HepG2 (cell line): ENCODE measurements around the gene UBAC1. TPM values are rescaled to one million over a fixed set of nuclear protein-coding genes. Genes with fewer than 3 reads are reported as not detected.

Experiments
- ATF2 ChIP-seq: sonication (generic); formaldehyde crosslinking; IDR thresholded peaks from 2 replicates; pipeline ENCODE4 v1.4.0; 2020; ENCODE audit warnings: missing genetic modification reagents
- ELF1 ChIP-seq: sonication (generic); formaldehyde crosslinking; IDR thresholded peaks from 2 replicates; pipeline ENCODE4 v1.4.0; 2020; ENCODE audit warnings: missing genetic modification reagents
- FLYWCH1 ChIP-seq: sonication (generic); formaldehyde crosslinking; IDR thresholded peaks from 2 replicates; pipeline ENCODE4 v1.8.1; 2023; ENCODE audit warnings: mild to moderate bottlenecking, missing genetic modification reagents
- FOXC1 ChIP-seq: sonication (generic); formaldehyde crosslinking; IDR thresholded peaks from 2 replicates; pipeline ENCODE4 v1.8.0; 2022; ENCODE audit warnings: mild to moderate bottlenecking, missing genetic modification reagents, borderline replicate concordance
- GABPA ChIP-seq, 2 experiments: IDR thresholded peaks; 2 replicates each; pipeline ENCODE4 v1.6.1; 2011 to 2016; ENCODE audit warnings: low read depth in 2 of 2, low read length in 1 of 2, missing biosample characterization in 1 of 2, missing genetic modification characterization in 1 of 2
- HDAC1 ChIP-seq: sonication (generic); formaldehyde crosslinking; IDR thresholded peaks from 2 replicates; pipeline ENCODE4 v1.5.1; 2020; ENCODE audit warnings: mild to moderate bottlenecking, missing genetic modification reagents
- MAF1 ChIP-seq: sonication (generic); formaldehyde crosslinking; IDR thresholded peaks from 2 replicates; pipeline ENCODE4 v1.5.0; 2020; ENCODE audit warnings: missing genetic modification reagents, borderline replicate concordance
- MLLT10 ChIP-seq: sonication (generic); formaldehyde crosslinking; IDR thresholded peaks from 2 replicates; pipeline ENCODE4 v1.4.0; 2020; ENCODE audit warnings: missing genetic modification reagents
- NFATC3 ChIP-seq: sonication (generic); formaldehyde crosslinking; IDR thresholded peaks from 2 replicates; pipeline ENCODE4 v1.5.1; 2020; ENCODE audit warnings: mild to moderate bottlenecking, missing genetic modification reagents
- NFYC ChIP-seq: IDR thresholded peaks from 2 replicates; pipeline ENCODE4 v1.6.1; 2016; ENCODE audit warnings: missing genetic modification reagents, missing compliant biosample characterization
- RBM39 ChIP-seq: fragments of 200-400 bp; formaldehyde crosslinking; IDR thresholded peaks from one replicate; pipeline ENCODE4 v1.6.1; 2018; ENCODE audit warnings: antibody characterized with exemption, mild to moderate bottlenecking, low read depth, low read length; ENCODE audit not compliant: poor library complexity, severe bottlenecking
- XBP1 ChIP-seq: sonication (generic); formaldehyde crosslinking; IDR thresholded peaks from 2 replicates; pipeline ENCODE4 v1.5.0; 2020; ENCODE audit warnings: missing genetic modification reagents
- ZBTB21 ChIP-seq: sonication (generic); formaldehyde crosslinking; IDR thresholded peaks from 2 replicates; pipeline ENCODE4 v1.4.0; 2020; ENCODE audit warnings: missing genetic modification reagents
- ZBTB7B ChIP-seq: sonication (generic); formaldehyde crosslinking; IDR thresholded peaks from 2 replicates; pipeline ENCODE4 v1.4.0; 2020; ENCODE audit warnings: missing genetic modification reagents
- ZNF431 ChIP-seq: sonication (generic); formaldehyde crosslinking; IDR thresholded peaks from 2 replicates; pipeline ENCODE4 v1.9.0; 2022; ENCODE audit warnings: missing genetic modification reagents, low read depth, mild to moderate bottlenecking, borderline replicate concordance
- ZNF451 ChIP-seq: sonication (generic); formaldehyde crosslinking; IDR thresholded peaks from 2 replicates; pipeline ENCODE4 v1.5.0; 2020; ENCODE audit warnings: mild to moderate bottlenecking, missing genetic modification reagents
- ZNF605 ChIP-seq: sonication (generic); formaldehyde crosslinking; IDR thresholded peaks from 2 replicates; pipeline ENCODE4 v1.8.0; 2022; ENCODE audit warnings: mild to moderate bottlenecking, missing genetic modification reagents
- ZNF674 ChIP-seq: sonication (generic); formaldehyde crosslinking; IDR thresholded peaks from 2 replicates; pipeline ENCODE4 v1.5.0; 2020; ENCODE audit warnings: low read depth, mild to moderate bottlenecking, missing genetic modification reagents
- ZNF710 ChIP-seq: sonication (generic); formaldehyde crosslinking; IDR thresholded peaks from 2 replicates; pipeline ENCODE4 v1.5.0; 2020; ENCODE audit warnings: mild to moderate bottlenecking, missing genetic modification reagents, borderline replicate concordance
- ZNF737 ChIP-seq: sonication (generic); formaldehyde crosslinking; IDR thresholded peaks from 2 replicates; pipeline ENCODE4 v1.5.0; 2020; ENCODE audit warnings: missing genetic modification reagents, mild to moderate bottlenecking, borderline replicate concordance
- ZNF747 ChIP-seq: sonication (generic); formaldehyde crosslinking; IDR thresholded peaks from 2 replicates; pipeline ENCODE4 v1.8.1; 2023; ENCODE audit warnings: missing genetic modification reagents, mild to moderate bottlenecking, borderline replicate concordance
- polyA plus RNA-seq, 8 experiments: library from polyadenylated mRNA; depleted of rRNA in 3 of 8; stranded (reverse) in 7 of 8; unstranded in 1 of 8; fragments of >200 nt; fragmentation: Illumina TruSeq in 4 of 8; extraction: Trizol in 4 of 8; gene quantifications; 2 replicates each; pipeline versions ENCODE4 v1.2.1 to v1.2.3, GENCODE V29; 2011 to 2016; ENCODE audit warnings: low read depth in 4 of 8, missing spikeins in 1 of 8, mixed read lengths in 1 of 8; ENCODE audit not compliant: insufficient read depth in 1 of 8
- total RNA-seq, 5 experiments: library from RNA; depleted of rRNA; stranded (reverse); fragments of >200 nt; fragmentation: Illumina TruSeq; extraction: Trizol; gene quantifications; 2 replicates each; pipeline ENCODE4 v1.2.3, GENCODE V29; 2016; ENCODE audit warnings: low read depth in 1 of 5
- TF ChIP-seq, protein P1 (sequence below): IDR thresholded peaks from 2 replicates; pipeline ENCODE4 v1.6.1; 2016; ENCODE audit warnings: mild to moderate bottlenecking

Gene UBAC1
- total and polyA plus RNA-seq, 2 of the 13 experiments (the other 11 are each of a cell fraction or from before 2014, with no cell fraction given) = 32.2 to 34.1 TPM

DNA sequence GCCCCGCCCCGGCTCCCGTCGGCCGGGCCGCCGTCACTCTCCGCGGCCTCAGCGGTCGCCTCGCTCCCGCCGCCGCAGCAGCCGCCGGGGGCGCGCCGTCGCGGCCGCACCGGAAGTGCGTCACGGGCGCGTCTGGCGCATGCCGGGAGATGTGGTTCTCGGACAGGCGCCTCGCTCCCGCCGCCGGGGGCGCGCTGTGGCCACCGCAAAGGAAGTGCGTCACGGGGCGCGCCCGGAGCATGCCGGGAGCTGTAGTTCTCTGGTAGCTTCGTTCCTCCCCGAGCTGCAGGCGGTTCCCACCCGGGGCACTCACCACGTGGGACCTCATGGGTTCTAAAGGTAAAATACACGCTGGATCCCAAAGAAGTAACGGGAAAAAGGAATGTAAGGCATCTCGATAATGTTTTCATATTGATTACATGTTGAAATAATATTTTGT is at the start of gene UBAC1 (continued):
- TF ChIP-seq ATF2 (CRISPR knock-in tag) (peak; percentile 50; the same call in 1 of the 2 replicates), RBM39 (no peak), MAF1 (CRISPR knock-in tag) (peak; percentile 30; the same call in 1 of the 2 replicates), ZBTB7B (no peak), FLYWCH1 (no peak), ZNF431 (CRISPR knock-in tag) (no peak), FOXC1 (no peak), ZNF747 (CRISPR knock-in tag) (no peak), XBP1 (CRISPR knock-in tag) (no peak), NFATC3 (CRISPR knock-in tag) (0 out of 2 replicates have a peak, but pooled peaks have one; percentile 20), ZNF737 (CRISPR knock-in tag) (no peak), NFYC (CRISPR knock-in tag) (0 out of 2 replicates have a peak, but pooled peaks have one; percentile 32), HDAC1 (peak; percentile 37), MLLT10 (no peak), ZNF451 (0 out of 2 replicates have a peak, but pooled peaks have one; percentile 16), ELF1 (CRISPR knock-in tag) (peak; percentile 53), ZNF710 (CRISPR knock-in tag) (no peak), ZNF674 (CRISPR knock-in tag) (no peak), ZNF605 (CRISPR knock-in tag) (0 out of 2 replicates have a peak, but pooled peaks have one; percentile 47), ZBTB21 (peak; percentile 81), GABPA (IDR thresholded peaks at IDR 0.05; ENCODE audit: low read depth, low read length) (peak; percentile 97), GABPA (CRISPR knock-in tag; IDR thresholded peaks at IDR 0.05; ENCODE audit: low read depth) (peak; percentile 94)
- TF ChIP-seq, protein P1, sequence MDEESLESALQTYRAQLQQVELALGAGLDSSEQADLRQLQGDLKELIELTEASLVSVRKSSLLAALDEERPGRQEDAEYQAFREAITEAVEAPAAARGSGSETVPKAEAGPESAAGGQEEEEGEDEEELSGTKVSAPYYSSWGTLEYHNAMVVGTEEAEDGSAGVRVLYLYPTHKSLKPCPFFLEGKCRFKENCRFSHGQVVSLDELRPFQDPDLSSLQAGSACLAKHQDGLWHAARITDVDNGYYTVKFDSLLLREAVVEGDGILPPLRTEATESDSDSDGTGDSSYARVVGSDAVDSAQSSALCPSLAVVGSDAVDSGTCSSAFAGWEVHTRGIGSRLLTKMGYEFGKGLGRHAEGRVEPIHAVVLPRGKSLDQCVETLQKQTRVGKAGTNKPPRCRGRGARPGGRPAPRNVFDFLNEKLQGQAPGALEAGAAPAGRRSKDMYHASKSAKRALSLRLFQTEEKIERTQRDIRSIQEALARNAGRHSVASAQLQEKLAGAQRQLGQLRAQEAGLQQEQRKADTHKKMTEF = 0 out of 2 replicates have a peak, but pooled peaks have one; percentile 18
